SKM-1 (cell line): ENCODE data around the gene PSMB7.

Source experiments
- DNase-seq: peaks from one replicate; lab custom pipeline; 2025; ENCODE audit not compliant: unreplicated experiment; lab: John Stamatoyannopoulos, UW

The PSMB7 gene

DNA sequence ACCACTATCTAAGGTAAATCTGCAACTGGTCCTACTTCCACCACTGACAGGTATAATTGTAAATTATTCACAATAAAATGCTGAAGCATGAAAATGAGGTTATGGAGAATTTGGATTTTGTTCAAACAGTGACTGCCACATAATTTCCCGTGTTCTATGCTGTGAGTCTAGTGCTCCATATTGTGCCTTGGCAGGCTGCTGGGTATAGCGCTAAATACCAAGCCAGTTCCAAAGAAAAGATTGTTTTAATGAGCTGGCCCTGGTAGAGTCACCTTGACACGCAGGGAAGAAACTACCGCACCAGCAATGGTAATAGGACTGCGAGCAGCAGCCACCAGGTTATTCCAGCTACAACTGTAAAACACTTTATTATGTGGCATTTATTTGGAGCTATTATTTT is 30.4 kb downstream of the PSMB7 start:
- DNase-seq: no peak

DNA sequence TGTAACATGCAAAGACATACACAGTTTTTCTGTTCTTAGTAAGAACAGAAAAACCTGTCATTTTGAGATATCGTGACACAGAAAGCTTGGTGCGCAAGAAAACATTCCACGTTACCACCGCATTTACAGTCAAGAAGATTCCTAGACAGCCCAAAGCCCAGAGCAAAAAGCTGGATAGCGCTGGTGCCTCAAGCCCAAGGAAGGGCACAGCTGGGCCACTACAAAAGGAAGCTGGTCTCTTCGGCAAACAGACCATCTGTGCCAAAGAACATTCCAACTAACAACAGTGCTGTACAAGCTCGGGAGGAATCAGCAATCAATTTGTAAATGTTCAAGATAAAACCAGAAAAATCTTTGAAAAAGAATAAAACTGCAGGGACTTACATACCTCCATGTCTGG is 31.0 kb downstream of the PSMB7 start:
- DNase-seq: no peak

DNA sequence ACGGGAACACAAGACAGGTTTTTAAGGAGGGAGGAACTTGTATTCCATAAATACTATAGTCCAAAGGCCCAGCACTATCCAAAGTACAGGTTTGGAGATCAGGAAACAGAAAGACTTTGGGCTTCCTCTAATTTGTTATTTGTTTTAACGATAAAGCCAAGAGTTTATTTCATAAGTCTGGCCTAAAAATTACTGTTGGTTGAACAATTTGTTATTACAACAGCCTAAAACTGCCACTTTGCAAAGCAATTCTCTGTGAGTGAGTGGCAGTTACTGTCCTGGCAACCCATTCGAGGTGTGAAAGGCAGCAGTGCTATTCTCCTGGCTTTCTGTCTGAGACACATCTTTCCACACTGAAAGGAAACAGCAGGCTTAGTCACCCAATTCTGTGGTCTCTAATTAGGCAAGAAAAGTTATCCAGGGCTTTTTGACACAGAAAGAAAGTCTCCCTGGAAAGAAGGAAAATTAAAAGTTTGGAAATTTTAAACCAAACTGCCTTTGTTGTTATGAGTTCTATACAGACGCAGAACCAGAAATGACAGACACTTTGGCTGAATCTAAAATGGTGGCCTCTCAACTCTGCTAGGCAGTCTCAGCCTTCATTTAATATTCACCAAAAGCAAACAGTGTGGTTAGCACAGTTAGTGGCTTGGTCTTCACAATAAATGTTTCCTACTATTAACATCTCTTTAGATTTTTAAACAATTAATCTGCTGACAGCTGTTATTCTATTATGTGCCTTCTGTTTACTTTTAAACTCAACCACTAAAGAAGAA is 33.9 kb downstream of the PSMB7 start:
- no peak for DNase-seq

DNA sequence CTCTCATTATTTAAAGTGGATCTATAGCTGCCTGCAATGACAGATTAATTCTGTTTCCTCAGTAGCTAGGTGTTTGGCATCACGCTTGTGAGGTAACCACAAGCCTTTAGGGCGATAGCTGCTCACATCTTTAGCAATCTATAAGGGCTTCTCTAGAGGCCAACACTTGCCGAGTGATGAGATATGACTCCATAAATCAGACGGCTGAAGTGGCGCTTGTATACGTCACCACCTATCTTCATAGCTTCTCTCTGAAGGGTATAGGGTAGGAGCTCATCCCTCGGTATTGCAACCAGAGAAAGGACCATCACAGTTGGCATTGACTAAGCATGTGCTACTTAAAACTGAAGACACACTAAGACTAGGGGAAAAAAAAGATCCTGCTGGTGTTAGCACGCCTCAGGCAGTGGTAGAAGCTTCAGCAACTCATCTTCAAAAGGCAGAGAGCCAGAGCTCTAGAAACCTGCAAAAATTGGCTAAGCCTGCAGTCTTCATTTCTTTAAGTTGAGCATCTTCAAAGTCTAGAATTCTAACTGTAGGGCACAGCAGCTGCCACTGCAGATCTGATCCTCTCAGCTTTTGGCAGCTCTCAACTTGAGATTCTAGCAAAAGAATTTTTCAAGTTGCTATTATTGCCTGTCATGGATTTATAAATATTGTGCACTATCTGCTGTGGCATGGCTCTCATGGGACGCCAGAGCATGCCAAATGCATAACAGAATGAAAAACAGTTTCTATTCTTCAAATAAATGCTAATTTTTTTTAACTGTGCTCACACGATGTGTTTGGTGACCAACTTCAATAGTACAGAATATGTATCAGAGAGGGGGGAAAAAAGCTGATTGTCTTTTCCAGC is 37.5 kb downstream of the PSMB7 start:
- no peak for DNase-seq

DNA sequence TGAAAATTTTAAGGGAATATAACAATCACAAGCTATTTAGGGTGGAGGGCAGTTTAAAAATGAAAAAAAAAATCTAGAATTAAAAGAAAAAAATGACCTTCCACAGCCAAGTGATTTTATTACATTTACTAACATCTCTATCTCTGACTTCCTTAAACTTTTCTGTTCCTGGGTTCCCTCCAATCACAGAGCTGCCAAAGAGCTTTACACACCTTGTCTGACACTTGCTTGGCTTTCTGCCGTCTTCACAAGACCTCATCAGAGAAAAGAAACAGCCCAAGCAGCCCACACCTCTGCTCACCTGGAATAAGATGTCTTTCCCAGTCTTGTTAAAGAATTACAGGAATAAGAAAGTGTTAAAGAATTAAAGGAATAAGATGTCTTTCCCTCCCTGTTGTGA is 38.9 kb downstream of the PSMB7 start:
- DNase-seq: no peak

DNA sequence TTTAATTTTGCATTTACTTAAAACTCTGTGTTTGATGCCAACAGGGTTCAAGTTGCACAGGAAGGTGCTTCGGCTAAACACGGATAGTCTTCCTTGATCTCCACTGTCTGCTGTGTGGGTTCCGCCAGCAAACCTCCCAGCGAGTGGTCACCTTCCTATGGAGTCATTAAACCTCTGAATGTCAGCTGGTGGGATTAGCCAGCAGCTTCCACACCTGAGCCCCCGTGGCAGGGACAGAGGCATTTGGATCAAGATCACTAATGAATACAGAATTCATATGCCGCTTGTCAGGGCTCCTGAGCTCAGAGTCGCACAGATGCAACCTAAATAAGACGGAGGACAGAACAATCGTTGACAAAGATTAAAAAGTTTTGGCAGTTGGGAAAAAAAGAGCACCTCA is 39.5 kb downstream of the PSMB7 start:
- no peak for DNase-seq

DNA sequence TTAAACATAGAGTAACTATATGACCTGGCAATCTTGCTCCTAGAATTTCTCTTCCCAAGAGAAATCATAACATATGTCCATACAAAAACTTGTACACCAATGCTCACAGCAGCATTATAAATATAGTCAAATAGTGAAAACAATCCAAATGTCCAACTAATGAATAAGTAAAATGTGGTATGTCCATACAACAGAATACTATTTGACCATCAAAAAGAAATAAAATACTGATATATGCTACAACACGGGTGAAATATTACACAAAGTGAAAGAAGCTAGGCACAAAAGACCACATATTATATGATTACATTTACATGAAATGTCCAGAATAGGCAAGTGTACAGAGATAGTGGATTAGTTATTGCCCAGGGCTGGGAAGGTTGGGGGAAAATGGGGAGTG is 41.4 kb downstream of the PSMB7 start:
- no peak for DNase-seq

DNA sequence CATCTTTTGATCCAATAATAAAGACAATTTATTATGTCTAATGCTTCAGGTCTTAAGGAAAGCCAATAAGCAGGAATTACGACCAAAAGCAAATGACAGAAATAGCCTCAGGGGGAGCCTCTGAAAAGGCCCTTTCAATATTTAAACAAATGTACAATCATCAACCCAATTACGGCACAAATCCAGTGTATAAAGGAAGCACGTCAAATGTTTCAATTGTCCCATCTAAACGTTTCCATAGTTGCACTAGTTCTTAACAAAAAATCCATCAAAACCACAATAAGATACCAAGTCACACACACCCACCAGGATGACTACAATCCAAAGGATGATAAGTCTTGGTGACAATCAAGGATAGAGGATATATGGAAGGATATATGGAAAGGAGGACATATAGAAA is 41.9 kb downstream of the PSMB7 start:
- DNase-seq: no peak

DNA sequence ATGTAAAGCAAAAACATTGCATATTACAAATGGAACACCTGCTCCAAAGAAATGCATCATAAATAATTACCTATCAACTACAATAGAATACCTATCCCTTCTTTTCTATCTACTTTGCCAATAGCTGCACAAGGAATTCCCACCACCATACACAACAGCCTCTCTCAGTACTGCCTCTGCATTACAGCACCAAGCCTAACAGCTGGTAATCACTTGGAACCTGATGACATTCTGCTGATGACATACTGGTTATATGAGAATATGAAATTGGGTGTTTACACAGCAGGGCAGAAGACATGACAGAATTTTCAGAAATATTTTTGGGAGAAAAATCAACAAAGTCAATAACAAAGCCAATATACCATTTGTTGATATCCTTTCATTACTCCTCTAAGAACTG is 43.2 kb downstream of the PSMB7 start:
- no peak for DNase-seq

DNA sequence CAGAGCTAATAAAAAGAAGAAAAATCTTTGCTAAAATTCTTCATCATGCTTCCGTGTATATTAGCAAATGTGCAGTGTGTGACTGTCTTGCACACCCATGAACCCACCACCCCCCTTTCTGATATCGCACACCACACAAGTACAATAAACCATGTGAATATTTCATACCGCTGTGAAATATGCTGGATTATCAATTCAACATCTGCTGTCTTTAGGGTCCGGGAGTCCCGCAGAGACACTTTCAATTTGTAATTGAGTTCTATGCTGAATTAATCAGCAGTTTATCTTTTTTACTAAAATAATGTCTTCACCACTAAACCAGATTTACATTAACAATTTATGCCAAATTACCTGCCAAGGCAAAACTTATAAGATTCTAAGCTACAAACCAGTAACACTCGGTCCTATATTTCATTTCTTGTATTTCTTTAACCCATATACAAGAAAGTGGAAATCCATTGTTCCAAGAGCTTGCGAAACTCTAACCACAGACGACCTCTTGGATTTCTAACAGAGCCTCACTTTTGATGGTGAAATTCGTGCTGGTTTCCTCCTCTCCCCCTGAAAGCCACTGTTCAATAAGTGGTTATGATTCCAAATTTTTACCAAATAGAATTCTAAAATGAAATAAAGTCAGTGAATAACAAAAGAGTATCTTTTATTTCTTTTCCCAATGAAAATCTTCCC is 44.2 kb downstream of the PSMB7 start:
- peak; percentile 30 for DNase-seq

DNA sequence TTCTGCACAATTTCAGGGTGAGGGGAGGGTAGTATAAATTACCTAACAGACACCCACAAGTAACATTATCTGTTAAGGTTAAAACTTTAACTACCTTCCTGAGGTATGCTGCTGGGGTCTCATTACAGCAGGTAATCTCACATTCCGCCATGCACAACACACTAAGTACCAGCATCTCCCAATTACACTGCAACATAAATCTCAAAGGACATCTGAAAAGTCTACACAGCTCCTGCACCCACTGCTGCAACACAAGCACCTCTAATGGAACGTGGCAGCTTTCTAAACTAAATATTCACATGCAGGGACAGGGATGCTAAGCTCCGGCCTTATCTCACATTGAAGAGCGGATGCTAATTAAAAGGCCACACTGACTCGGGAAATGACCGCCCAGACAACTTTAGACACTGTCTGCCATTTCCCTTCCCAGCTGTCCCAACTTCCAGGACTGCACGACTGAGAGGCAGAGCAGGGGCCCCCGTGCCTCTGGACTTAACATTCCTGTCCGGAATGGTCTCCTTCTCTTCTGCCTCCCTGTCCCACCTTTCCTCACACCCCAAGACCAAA is 45.9 kb downstream of the PSMB7 start:
- DNase-seq: no peak

DNA sequence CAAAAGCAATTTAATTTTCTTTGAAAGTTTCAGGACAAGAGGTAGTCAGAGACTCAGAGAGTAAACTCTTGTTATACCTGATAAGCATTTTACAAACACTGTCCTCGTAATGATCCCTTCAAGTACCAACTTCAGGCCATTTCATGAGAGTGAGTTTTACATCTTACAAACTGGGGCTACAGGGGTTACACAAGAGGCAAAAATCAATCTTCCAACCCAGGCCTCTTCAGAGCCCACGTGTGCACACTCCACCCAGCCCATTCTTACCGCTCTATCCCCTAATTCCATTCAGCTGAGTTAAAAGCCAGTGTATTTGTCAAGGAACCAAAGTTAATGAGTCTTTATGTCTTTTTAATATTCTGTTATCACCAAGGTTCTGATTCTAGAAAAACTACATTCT is 46.5 kb downstream of the PSMB7 start:
- no peak for DNase-seq

DNA sequence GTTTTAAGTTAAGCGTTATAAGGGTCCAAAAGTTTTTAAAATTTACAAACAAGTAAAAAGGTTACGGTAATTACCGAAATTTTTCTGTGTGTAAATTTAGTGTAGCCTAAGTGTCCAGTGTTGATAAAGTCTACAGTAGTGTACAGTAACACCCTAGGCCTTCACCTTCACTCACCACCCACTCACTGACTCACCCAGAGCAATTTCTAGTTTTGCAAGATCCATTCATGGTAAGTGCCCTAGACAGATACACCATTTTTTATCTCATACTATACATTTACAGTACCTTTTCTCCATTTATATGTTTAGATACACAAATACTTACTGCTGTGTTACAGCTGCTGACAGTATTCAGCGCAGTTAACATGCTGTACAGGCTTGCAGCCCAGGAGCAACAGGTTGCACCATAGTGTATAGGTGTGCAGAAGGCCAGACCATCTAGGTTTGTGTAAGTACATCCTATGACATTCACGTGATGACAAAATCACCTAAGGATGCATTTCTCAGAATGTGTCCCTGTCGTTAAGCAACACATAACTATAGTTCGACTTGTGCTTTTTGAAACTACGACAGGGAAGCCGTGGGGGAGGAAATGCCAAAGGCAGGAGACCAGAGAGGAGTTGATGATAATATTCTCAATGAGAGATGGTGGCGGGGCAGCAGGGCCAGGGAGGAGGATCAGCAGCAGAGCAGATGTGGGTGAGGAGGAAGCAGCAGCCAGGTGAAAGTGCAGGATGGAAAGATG is 48.6 kb downstream of the PSMB7 start:
- no peak for DNase-seq

DNA sequence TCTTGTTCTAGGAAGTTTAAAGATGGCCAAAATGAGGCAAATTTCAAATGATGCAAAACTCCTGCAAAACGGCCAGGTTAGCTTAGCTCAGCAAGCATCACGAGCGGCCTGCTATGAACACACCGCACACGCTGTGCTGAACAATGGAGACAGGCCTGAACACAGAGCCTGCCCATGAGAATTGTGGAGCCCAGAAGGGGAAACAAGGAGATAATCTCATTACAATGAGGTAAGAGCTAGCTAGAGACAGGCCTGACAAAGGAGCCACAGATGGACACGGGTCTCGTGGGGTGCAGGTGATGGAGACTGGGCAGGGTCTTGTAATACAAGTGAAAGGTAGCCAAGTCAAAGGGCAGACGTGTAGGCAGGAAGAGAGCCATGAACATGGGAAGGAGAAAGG is 50.2 kb downstream of the PSMB7 start:
- DNase-seq: no peak

DNA sequence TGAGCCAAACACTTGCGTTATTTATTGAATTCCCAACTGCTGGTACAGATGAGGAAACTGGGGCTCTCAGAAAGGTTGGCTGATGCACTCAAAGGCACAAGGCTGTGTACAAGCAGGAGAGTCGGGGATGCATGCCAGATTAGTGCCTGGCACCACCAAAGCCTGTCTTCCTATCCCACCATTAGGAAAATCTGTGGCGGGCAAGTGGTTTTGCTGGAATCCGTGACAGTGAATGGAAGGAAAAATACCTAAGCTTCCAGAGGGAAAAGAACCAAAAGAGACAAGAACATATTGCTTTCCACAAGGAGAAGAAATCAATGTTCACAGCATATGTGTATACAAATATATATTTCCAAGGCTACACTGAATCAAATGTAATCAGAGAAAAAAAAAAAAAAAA is 51.1 kb downstream of the PSMB7 start:
- no peak for DNase-seq

DNA sequence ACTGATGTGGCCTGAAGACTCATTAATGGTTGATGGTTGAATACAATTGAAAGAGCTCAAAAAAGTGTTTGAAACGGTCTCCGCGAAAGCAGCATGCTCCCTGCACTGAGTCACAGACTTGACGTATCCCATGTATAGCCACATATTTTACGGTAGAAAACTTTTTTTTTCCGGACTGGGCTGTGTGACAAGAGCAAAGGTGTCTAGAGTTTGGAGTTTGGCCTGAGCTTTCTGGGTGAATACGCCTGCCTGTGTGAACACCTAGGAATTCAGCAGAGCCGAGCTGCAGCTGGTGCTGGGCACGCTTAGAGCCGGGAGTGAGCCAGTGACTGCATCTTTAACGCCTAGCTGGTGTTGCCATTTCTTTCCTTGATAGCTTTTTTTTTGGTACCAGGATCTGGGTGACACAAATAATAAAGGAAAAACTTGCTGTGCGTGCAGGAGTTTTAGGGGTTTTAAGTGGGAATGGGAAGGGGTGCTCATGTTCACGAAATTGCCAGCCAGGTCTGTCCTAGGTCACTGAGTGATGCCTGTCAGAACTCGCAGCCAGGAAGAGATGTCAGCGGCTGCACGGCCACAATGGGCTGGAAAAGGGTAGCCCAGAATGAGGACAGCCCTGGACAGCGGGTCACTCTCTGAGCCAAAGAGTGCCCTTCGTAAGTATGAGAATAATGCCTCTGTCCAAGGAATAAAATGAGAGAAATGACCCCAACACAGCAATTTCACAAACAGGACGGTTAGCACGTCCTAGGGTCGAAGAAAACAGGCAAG is 51.7 kb downstream of the PSMB7 start:
- no peak for DNase-seq

DNA sequence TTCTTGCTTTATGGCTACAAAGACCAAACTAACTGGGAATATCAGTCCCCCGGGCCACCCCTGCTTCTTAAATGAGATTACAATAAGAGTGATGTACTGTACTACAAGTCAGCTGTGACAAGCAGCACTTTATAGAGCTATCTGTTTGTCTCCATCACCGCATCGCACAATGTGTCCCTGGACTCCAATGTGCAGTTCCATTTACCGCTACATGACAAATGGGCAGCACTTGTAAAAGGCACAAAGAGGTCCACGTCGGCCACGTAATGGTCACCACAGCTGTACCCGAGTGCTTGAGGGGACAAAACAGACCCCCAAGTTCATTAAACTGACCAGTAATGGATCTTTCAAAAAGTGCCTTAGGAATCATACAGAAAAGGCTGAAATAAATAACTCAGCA is 54.1 kb downstream of the PSMB7 start:
- no peak for DNase-seq

DNA sequence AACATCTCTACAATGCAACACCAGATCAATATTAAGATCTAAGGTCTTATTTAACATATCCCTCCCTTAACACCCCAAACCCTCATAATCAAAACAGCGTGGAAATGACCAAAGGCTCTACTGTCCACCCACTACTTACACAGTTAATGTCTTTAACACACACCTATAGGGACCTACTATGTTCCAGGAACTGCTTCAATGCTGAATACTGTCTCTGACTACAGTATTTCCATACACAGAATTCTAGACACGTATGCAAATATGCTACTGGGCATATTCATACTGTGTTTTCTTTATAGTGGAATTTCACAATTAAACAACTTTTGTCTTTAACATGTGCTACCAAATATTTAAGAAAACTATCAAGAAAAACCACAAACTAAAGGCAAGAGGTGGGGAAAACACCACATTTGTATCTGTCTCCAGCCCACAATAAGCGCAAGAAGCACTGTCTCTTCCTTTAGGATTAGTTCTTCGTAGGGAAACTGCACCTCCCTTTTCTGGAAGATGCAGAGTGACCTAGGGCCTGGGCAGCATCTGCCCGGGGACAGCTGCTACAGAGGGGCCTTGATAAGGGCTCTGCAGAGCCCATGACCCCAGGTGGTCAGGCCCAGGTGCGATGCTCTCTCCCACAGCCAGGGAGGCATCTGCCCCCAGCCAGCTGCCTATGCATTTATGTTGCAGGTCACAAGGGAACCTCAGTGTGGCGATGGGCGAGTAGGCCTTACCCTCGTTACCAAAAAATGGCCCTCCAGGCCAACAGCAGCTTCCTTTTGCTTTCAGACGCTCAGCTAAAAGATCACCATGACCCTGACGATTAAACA is 55.2 kb downstream of the PSMB7 start:
- no peak for DNase-seq

DNA sequence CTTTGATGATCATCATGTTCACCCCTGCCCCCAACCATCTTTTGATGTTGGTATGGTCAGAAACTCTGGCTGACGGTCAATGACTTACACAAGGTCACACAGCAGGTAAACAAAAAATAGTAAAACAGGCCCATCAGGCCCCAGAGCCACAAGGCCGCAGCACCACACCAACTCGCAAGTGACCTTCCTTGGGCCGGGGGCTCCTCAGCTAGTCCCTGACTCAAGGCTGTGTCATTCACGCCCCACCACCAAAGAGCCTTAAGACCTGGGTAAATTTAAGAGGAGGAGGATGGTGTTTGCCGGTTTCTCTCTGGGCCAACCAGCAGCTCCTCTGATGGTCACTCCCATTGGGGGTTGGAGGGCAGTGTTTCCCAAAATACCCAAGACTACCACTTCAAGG is 55.8 kb downstream of the PSMB7 start:
- no peak for DNase-seq
